HFFc6 (cell line): Measurements from ENCODE around the gene SLX4. TPM values are rescaled to one million over a fixed set of nuclear protein-coding genes. Genes with fewer than 3 reads are reported as not detected.

ENCODE experiments used
- DNase-seq: peaks from one replicate; pipeline ENCODE4 v3.0.0-alpha.2; 2018
- H3K27ac Mint-ChIP-seq: 2 replicates; pipeline ENCODE4 v1.8.0; 2020; ENCODE audit warnings: mild to moderate bottlenecking, mixed read lengths
- H3K27me3 Mint-ChIP-seq: 2 replicates; pipeline ENCODE4 v1.8.0; 2021; ENCODE audit warnings: mild to moderate bottlenecking, moderate library complexity, mixed read lengths; ENCODE audit not compliant: insufficient read depth
- H3K36me3 Mint-ChIP-seq: 2 replicates; pipeline ENCODE4 v1.8.0; 2021; ENCODE audit warnings: low read depth, mixed read lengths
- H3K4me1 Mint-ChIP-seq: 2 replicates; pipeline ENCODE4 v1.8.0; 2020; ENCODE audit warnings: low read depth, mixed read lengths
- H3K4me3 Mint-ChIP-seq: 2 replicates; pipeline ENCODE4 v1.8.0; 2020; ENCODE audit warnings: mild to moderate bottlenecking, moderate library complexity, mixed read lengths
- H3K9me3 Mint-ChIP-seq: 2 replicates; pipeline ENCODE4 v1.8.0; 2020; ENCODE audit warnings: mild to moderate bottlenecking, mixed read lengths
- total RNA-seq, 6 experiments: library from RNA; stranded (reverse); fragmentation: NEBNext Ultra II Directional; extraction: Animal tissue kit (Norgen Biotek cat#: 25700); gene quantifications; 2 replicates in 1 of 6; 3 replicates in 5 of 6; pipeline ENCODE4 v1.2.3, GENCODE V29; 2021
- TF ChIP-seq, protein P1 (sequence below): fragments of 200-600 bp; sonication (generic); IDR thresholded peaks from 2 replicates; pipeline ENCODE4 v1.5.0; 2021; ENCODE audit warnings: antibody characterized with exemption, mild to moderate bottlenecking

The SLX4 gene
- total RNA-seq, 6 experiments from 2014 or later: 6.8 to 8.2 (median 7.2) TPM

GRCh38 chr16:3655396-3656159 is 44.2 kb upstream of the SLX4 start:
- Mint-ChIP-seq H3K9me3 (no peaks in the 10 kb centered on the region), H3K27ac (no peak overlapping the region), H3K27me3 (peaks cover 3% of the 10 kb centered on the region; the same call in 1 of the 2 replicates), H3K4me3 (no peak overlapping the region), H3K36me3 (peaks cover 24% of the 10 kb centered on the region), H3K4me1 (no peaks in the 10 kb centered on the region; the same call in 1 of the 2 replicates)
- DNase-seq: no peak
- TF ChIP-seq, protein P1, sequence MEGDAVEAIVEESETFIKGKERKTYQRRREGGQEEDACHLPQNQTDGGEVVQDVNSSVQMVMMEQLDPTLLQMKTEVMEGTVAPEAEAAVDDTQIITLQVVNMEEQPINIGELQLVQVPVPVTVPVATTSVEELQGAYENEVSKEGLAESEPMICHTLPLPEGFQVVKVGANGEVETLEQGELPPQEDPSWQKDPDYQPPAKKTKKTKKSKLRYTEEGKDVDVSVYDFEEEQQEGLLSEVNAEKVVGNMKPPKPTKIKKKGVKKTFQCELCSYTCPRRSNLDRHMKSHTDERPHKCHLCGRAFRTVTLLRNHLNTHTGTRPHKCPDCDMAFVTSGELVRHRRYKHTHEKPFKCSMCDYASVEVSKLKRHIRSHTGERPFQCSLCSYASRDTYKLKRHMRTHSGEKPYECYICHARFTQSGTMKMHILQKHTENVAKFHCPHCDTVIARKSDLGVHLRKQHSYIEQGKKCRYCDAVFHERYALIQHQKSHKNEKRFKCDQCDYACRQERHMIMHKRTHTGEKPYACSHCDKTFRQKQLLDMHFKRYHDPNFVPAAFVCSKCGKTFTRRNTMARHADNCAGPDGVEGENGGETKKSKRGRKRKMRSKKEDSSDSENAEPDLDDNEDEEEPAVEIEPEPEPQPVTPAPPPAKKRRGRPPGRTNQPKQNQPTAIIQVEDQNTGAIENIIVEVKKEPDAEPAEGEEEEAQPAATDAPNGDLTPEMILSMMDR: no peak

DNA sequence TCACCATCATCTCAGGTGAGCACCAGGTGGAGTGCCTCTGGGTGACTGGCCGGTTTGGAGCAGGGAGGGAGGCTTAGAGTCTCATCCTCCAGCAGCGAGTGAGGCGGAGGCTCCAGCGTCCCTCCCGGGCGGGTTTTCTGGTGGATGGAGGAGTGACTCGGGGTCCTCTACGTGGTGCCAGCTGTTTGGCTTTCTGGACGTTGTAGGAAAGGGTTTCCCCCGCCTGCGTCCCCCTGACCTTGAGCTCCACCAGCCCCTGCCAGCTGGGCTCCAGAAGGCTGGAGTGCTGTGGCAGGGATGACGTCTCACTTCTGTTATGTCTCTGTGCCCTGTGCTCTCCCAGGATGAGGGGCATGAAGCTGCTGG is 43.6 kb upstream of the SLX4 start:
- H3K27me3 Mint-ChIP-seq: peaks cover 3% of the 10 kb centered on the region; the same call in 1 of the 2 replicates
- DNase-seq: no peak
- TF ChIP-seq, protein P1: no peak
- no peak overlapping the region for H3K4me3 Mint-ChIP-seq
- H3K9me3 Mint-ChIP-seq: no peaks in the 10 kb centered on the region
- H3K27ac Mint-ChIP-seq: no peak overlapping the region
- H3K4me1 Mint-ChIP-seq: no peaks in the 10 kb centered on the region; the same call in 1 of the 2 replicates
- peaks cover 24% of the 10 kb centered on the region for H3K36me3 Mint-ChIP-seq

- H3K4me1 Mint-ChIP-seq: no peaks in the 10 kb centered on the region; the same call in 1 of the 2 replicates
- H3K27me3 Mint-ChIP-seq: peaks cover 3% of the 10 kb centered on the region; the same call in 1 of the 2 replicates
- H3K9me3 Mint-ChIP-seq: no peaks in the 10 kb centered on the region
- no peak within 1 kb of the TSS for H3K27ac Mint-ChIP-seq
- DNase-seq: peak; percentile 31
- peaks cover 21% of the 10 kb centered on the region for H3K36me3 Mint-ChIP-seq
- no peak within 1 kb of the TSS for H3K4me3 Mint-ChIP-seq
- TF ChIP-seq, protein P1: peak; percentile 89
Measured at GRCh38 chr16:3654249-3654991, 43.0 kb upstream of the SLX4 start, which contains the start of gene DNASE1. Gene DNASE1, plus strand, starts transcription at chr16:3654691. Its CDS starts 683 bp downstream, at chr16:3655374.

- no peak for DNase-seq
- TF ChIP-seq, protein P1: no peak
- Mint-ChIP-seq H3K36me3 (peaks cover 17% of the 10 kb centered on the region), H3K4me1 (no peaks in the 10 kb centered on the region; the same call in 1 of the 2 replicates), H3K27ac (no peak overlapping the region), H3K9me3 (no peaks in the 10 kb centered on the region), H3K4me3 (no peak overlapping the region), H3K27me3 (peaks cover 1% of the 10 kb centered on the region; the same call in 1 of the 2 replicates)
Measured at GRCh38 chr16:3652373-3653195, 41.2 kb upstream of the SLX4 start.
